ENCODE results near the gene RTCA.
"Not testable (repeated sequence)": the region's sequence is repeated elsewhere in the genome, so short reads cannot be mapped to it uniquely, and the experiment has no call there.

DNA sequence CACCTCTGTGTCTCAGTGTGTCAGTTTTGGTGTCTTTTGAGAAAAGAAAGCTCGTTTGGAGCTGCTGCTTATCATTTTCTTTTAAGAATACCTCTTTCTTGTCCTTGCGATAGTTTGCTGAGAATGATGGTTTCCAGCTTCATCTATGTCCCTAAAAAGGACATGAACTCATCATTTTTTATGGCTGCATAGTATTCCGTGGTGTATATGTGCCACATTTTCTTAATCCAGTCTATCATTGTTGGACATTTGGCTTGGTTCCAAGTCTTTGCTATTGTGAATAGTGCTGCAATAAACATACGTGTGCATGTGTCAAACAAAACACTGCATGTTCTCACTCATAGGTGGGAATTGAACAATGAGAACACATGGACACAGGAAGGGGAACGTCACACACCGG lies 73.7 kb downstream of the RTCA start:
- TF ChIP-seq, protein P1, sequence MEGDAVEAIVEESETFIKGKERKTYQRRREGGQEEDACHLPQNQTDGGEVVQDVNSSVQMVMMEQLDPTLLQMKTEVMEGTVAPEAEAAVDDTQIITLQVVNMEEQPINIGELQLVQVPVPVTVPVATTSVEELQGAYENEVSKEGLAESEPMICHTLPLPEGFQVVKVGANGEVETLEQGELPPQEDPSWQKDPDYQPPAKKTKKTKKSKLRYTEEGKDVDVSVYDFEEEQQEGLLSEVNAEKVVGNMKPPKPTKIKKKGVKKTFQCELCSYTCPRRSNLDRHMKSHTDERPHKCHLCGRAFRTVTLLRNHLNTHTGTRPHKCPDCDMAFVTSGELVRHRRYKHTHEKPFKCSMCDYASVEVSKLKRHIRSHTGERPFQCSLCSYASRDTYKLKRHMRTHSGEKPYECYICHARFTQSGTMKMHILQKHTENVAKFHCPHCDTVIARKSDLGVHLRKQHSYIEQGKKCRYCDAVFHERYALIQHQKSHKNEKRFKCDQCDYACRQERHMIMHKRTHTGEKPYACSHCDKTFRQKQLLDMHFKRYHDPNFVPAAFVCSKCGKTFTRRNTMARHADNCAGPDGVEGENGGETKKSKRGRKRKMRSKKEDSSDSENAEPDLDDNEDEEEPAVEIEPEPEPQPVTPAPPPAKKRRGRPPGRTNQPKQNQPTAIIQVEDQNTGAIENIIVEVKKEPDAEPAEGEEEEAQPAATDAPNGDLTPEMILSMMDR (IDR thresholded peaks at IDR 0.05) = not testable (repeated sequence)
- not testable (repeated sequence) for TF ChIP-seq POLR2A (IDR thresholded peaks at IDR 0.05)

Data from heart left ventricle (tissue), 13 donors.